HepG2 (cell line): ENCODE results near the gene COQ10B. TPM values are rescaled to one million over a fixed set of nuclear protein-coding genes. Genes with fewer than 3 reads are reported as not detected.
A peak's percentile ranks its signal among the peaks of the same experiment; 100 is the strongest.

Experiments used
- BRD4 ChIP-seq: sonication (generic); formaldehyde crosslinking; IDR thresholded peaks from 2 replicates; pipeline ENCODE4 v1.4.0; 2020; ENCODE audit warnings: missing genetic modification reagents
- IKZF4 ChIP-seq: sonication (generic); formaldehyde crosslinking; IDR thresholded peaks from 2 replicates; pipeline ENCODE4 v1.5.1; 2020; ENCODE audit warnings: borderline replicate concordance, mild to moderate bottlenecking, low read depth, missing genetic modification reagents; ENCODE audit errors: not compliant biosample characterization
- TSC22D2 ChIP-seq: sonication (generic); formaldehyde crosslinking; IDR thresholded peaks from 2 replicates; pipeline ENCODE4 v1.5.1; 2020; ENCODE audit warnings: missing genetic modification reagents, mild to moderate bottlenecking, borderline replicate concordance
- ZNF331 ChIP-seq: sonication (generic); formaldehyde crosslinking; IDR thresholded peaks from 2 replicates; pipeline ENCODE4 v1.4.0; 2020; ENCODE audit warnings: missing genetic modification reagents
- ZNF598 ChIP-seq: sonication (generic); formaldehyde crosslinking; IDR thresholded peaks from 2 replicates; pipeline ENCODE4 v1.5.1; 2020; ENCODE audit warnings: mild to moderate bottlenecking, missing genetic modification reagents, borderline replicate concordance
- polyA plus RNA-seq, 8 experiments: library from polyadenylated mRNA; depleted of rRNA in 3 of 8; stranded (reverse) in 7 of 8; unstranded in 1 of 8; fragments of >200 nt; fragmentation: Illumina TruSeq in 4 of 8; extraction: Trizol in 4 of 8; gene quantifications; 2 replicates each; pipeline versions ENCODE4 v1.2.1 to v1.2.3, GENCODE V29; 2011 to 2016; ENCODE audit warnings: low read depth in 4 of 8, missing spikeins in 1 of 8, mixed read lengths in 1 of 8; ENCODE audit not compliant: insufficient read depth in 1 of 8
- total RNA-seq, 5 experiments: library from RNA; depleted of rRNA; stranded (reverse); fragments of >200 nt; fragmentation: Illumina TruSeq; extraction: Trizol; gene quantifications; 2 replicates each; pipeline ENCODE4 v1.2.3, GENCODE V29; 2016; ENCODE audit warnings: low read depth in 1 of 5
- TF ChIP-seq, protein P1 (sequence below): sonication (generic); formaldehyde crosslinking; IDR thresholded peaks from 2 replicates; pipeline ENCODE4 v1.4.0; 2020; ENCODE audit warnings: mild to moderate bottlenecking, missing genetic modification reagents
- TF ChIP-seq, protein P2 (sequence below): sonication (generic); formaldehyde crosslinking; IDR thresholded peaks from 2 replicates; pipeline ENCODE4 v1.8.1; 2023; ENCODE audit warnings: missing genetic modification reagents, mild to moderate bottlenecking, borderline replicate concordance
- TF ChIP-seq, protein P3 (sequence below), 2 experiments: fragments of 450-650 bp in 1 of 2; sonication (generic) in 1 of 2; formaldehyde crosslinking in 1 of 2; IDR thresholded peaks; 2 replicates each; pipeline versions ENCODE4 v1.6.1 to v1.8.0; 2016 to 2022; ENCODE audit warnings: antibody characterized with exemption in 1 of 2, mild to moderate bottlenecking in 1 of 2, missing genetic modification reagents in 1 of 2
- TF ChIP-seq, protein P4 (sequence below): conservative IDR thresholded peaks from 2 replicates; pipeline ENCODE4 v1.6.1; 2018; ENCODE audit warnings: missing genetic modification reagents

Gene COQ10B
- total and polyA plus RNA-seq, 2 of the 13 experiments (the other 11 are each of a cell fraction or from before 2014, with no cell fraction given) = 4.6 to 34.9 TPM

DNA sequence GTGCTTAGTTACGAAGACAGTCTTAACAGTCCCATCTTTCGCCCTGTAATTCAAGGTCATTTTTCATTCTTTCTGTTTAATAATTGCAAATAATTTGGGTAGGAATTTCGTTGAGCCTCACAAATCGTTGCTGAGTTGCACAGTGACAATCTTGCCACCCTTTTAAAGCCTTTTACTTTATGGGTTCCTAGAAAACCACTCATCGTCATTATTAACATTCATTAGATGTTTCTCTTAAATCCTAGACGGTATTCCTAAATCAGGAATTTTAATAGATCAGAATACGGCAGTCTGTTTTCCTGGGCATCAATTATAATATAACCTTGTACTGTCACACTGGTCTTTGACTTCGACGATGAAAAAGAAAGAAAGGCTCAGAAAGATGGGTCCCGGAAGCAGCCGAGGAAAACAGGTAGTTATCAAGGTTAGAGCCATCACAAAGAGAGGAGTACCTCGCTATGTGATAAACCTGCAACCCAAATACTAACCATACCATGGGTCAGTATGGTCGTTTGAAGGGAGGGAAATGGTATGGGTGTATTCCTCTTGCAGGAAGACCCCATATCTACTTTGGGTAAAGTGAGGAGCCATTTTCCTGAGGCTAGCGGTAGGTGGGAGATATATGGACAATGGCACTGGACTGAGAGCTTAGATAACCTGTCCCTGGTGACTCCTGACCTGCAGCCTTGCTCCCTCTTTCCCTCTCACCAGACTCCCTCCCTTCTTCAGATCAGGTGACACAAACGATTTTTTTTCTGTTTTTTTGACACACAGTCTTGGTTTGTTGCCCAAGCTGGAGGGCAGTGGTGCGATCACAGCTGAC is 17.5 kb upstream of the COQ10B start (continued):
- TF ChIP-seq ZNF598 (CRISPR knock-in tag) (no peak), TSC22D2 (no peak), ZNF331 (CRISPR knock-in tag) (no peak), BRD4 (no peak), IKZF4 (CRISPR knock-in tag) (peak; percentile 32)
- TF ChIP-seq, protein P1, sequence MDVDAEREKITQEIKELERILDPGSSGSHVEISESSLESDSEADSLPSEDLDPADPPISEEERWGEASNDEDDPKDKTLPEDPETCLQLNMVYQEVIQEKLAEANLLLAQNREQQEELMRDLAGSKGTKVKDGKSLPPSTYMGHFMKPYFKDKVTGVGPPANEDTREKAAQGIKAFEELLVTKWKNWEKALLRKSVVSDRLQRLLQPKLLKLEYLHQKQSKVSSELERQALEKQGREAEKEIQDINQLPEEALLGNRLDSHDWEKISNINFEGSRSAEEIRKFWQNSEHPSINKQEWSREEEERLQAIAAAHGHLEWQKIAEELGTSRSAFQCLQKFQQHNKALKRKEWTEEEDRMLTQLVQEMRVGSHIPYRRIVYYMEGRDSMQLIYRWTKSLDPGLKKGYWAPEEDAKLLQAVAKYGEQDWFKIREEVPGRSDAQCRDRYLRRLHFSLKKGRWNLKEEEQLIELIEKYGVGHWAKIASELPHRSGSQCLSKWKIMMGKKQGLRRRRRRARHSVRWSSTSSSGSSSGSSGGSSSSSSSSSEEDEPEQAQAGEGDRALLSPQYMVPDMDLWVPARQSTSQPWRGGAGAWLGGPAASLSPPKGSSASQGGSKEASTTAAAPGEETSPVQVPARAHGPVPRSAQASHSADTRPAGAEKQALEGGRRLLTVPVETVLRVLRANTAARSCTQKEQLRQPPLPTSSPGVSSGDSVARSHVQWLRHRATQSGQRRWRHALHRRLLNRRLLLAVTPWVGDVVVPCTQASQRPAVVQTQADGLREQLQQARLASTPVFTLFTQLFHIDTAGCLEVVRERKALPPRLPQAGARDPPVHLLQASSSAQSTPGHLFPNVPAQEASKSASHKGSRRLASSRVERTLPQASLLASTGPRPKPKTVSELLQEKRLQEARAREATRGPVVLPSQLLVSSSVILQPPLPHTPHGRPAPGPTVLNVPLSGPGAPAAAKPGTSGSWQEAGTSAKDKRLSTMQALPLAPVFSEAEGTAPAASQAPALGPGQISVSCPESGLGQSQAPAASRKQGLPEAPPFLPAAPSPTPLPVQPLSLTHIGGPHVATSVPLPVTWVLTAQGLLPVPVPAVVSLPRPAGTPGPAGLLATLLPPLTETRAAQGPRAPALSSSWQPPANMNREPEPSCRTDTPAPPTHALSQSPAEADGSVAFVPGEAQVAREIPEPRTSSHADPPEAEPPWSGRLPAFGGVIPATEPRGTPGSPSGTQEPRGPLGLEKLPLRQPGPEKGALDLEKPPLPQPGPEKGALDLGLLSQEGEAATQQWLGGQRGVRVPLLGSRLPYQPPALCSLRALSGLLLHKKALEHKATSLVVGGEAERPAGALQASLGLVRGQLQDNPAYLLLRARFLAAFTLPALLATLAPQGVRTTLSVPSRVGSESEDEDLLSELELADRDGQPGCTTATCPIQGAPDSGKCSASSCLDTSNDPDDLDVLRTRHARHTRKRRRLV (CRISPR knock-in tag) = no peak
- TF ChIP-seq, protein P2, sequence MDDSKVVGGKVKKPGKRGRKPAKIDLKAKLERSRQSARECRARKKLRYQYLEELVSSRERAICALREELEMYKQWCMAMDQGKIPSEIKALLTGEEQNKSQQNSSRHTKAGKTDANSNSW = no peak
- TF ChIP-seq, protein P3, sequence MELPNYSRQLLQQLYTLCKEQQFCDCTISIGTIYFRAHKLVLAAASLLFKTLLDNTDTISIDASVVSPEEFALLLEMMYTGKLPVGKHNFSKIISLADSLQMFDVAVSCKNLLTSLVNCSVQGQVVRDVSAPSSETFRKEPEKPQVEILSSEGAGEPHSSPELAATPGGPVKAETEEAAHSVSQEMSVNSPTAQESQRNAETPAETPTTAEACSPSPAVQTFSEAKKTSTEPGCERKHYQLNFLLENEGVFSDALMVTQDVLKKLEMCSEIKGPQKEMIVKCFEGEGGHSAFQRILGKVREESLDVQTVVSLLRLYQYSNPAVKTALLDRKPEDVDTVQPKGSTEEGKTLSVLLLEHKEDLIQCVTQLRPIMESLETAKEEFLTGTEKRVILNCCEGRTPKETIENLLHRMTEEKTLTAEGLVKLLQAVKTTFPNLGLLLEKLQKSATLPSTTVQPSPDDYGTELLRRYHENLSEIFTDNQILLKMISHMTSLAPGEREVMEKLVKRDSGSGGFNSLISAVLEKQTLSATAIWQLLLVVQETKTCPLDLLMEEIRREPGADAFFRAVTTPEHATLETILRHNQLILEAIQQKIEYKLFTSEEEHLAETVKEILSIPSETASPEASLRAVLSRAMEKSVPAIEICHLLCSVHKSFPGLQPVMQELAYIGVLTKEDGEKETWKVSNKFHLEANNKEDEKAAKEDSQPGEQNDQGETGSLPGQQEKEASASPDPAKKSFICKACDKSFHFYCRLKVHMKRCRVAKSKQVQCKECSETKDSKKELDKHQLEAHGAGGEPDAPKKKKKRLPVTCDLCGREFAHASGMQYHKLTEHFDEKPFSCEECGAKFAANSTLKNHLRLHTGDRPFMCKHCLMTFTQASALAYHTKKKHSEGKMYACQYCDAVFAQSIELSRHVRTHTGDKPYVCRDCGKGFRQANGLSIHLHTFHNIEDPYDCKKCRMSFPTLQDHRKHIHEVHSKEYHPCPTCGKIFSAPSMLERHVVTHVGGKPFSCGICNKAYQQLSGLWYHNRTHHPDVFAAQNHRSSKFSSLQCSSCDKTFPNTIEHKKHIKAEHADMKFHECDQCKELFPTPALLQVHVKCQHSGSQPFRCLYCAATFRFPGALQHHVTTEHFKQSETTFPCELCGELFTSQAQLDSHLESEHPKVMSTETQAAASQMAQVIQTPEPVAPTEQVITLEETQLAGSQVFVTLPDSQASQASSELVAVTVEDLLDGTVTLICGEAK (IDR thresholded peaks at IDR 0.05) = no peak
- TF ChIP-seq, protein P3 (CRISPR knock-in tag; IDR thresholded peaks at IDR 0.05) = no peak
- TF ChIP-seq, protein P4, sequence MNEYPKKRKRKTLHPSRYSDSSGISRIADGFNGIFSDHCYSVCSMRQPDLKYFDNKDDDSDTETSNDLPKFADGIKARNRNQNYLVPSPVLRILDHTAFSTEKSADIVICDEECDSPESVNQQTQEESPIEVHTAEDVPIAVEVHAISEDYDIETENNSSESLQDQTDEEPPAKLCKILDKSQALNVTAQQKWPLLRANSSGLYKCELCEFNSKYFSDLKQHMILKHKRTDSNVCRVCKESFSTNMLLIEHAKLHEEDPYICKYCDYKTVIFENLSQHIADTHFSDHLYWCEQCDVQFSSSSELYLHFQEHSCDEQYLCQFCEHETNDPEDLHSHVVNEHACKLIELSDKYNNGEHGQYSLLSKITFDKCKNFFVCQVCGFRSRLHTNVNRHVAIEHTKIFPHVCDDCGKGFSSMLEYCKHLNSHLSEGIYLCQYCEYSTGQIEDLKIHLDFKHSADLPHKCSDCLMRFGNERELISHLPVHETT = no peak
